A172 (cell line): ENCODE data around the gene TRDN. TPM values are rescaled to one million over a fixed set of nuclear protein-coding genes. Genes with fewer than 3 reads are reported as not detected.
"Not testable (repeated sequence)": the region's sequence is repeated elsewhere in the genome, so short reads cannot be mapped to it uniquely, and the experiment has no call there.

ENCODE experiments used
- DNase-seq: peaks from one replicate; pipeline ENCODE4 v3.0.0-alpha.2; 2015; ENCODE audit warnings: low spot score
- total RNA-seq: library from RNA; depleted of rRNA; stranded (reverse); fragments of >200 nt; shearing (Covaris generic); gene quantifications from 2 replicates; pipeline ENCODE4 v1.2.3, GENCODE V29; 2014

Gene TRDN
- total RNA-seq, 1 experiment from 2014 or later, result 0.09 TPM

GRCh38 chr6:123295181-123295580 is 341.6 kb downstream of the TRDN start:
- DNase-seq, result no peak

- no peak for DNase-seq
These were observed 348.1 kb downstream of the TRDN start for GRCh38 chr6:123288649-123289048.

GRCh38 chr6:123276546-123276980 is 360.2 kb downstream of the TRDN start:
- no peak for DNase-seq

GRCh38 chr6:123263981-123264380 is 372.8 kb downstream of the TRDN start:
- no peak for DNase-seq

- no peak for DNase-seq
These were observed 396.1 kb downstream of the TRDN start for GRCh38 chr6:123240626-123241025.

GRCh38 chr6:123233336-123233735 is 403.4 kb downstream of the TRDN start:
- no peak for DNase-seq

- DNase-seq, result not testable (repeated sequence)
These were observed 409.0 kb downstream of the TRDN start for GRCh38 chr6:123227789-123228188.

- no peak for DNase-seq
These were observed 410.4 kb downstream of the TRDN start for GRCh38 chr6:123226398-123226797.

- no peak for DNase-seq
These were observed 412.7 kb downstream of the TRDN start for GRCh38 chr6:123224077-123224476.

GRCh38 chr6:123223461-123223860 is 413.3 kb downstream of the TRDN start:
- DNase-seq, result no peak

GRCh38 chr6:123215211-123215610 is 421.5 kb downstream of the TRDN start:
- DNase-seq, result no peak

GRCh38 chr6:123214433-123214832 is 422.3 kb downstream of the TRDN start:
- no peak for DNase-seq

- no peak for DNase-seq
These were observed 422.8 kb downstream of the TRDN start for GRCh38 chr6:123213921-123214320.

- no peak for DNase-seq
These were observed 424.8 kb downstream of the TRDN start for GRCh38 chr6:123211777-123212545.

GRCh38 chr6:123210645-123211044 is 426.1 kb downstream of the TRDN start:
- DNase-seq, result no peak

GRCh38 chr6:123207967-123208510 is 428.7 kb downstream of the TRDN start:
- DNase-seq, result no peak

GRCh38 chr6:123203928-123204327 is 432.8 kb downstream of the TRDN start:
- no peak for DNase-seq

- DNase-seq, result no peak
These were observed 434.8 kb downstream of the TRDN start for GRCh38 chr6:123201869-123202372.

- no peak for DNase-seq
These were observed 443.5 kb downstream of the TRDN start for GRCh38 chr6:123193298-123193697.

GRCh38 chr6:123189816-123190215 is 446.9 kb downstream of the TRDN start:
- DNase-seq, result no peak

- DNase-seq, result no peak
These were observed 453.8 kb downstream of the TRDN start for GRCh38 chr6:123182998-123183397.

GRCh38 chr6:123176706-123177105 is 460.0 kb downstream of the TRDN start:
- DNase-seq, result no peak

GRCh38 chr6:123171341-123172115 is 465.2 kb downstream of the TRDN start:
- DNase-seq, result peak; percentile 28
